H9 (cell line): ENCODE results near the gene RPL36. TPM values are rescaled to one million over a fixed set of nuclear protein-coding genes. Genes with fewer than 3 reads are reported as not detected.

ENCODE experiments used
- DNase-seq: peaks from one replicate; pipeline ENCODE4 v3.0.0-alpha.2; 2017
- H2AFZ ChIP-seq: one replicate; pipeline ENCODE4 v1.6.1; 2013; ENCODE audit warnings: mild to moderate bottlenecking, low read length, control low read depth, moderate library complexity
- H2AK5ac ChIP-seq: 2 replicates; pipeline ENCODE4 v1.6.1; 2013; ENCODE audit warnings: low read length, control low read depth, mixed read lengths; ENCODE audit not compliant: insufficient read length
- H2BK120ac ChIP-seq: one replicate; pipeline ENCODE4 v1.6.1; 2013; ENCODE audit warnings: low read depth, mild to moderate bottlenecking, low read length, control low read depth, inconsistent platforms; ENCODE audit not compliant: poor library complexity, severe bottlenecking
- H2BK12ac ChIP-seq: 2 replicates; pipeline ENCODE4 v1.6.1; 2013; ENCODE audit warnings: low read length, control low read depth, mixed read lengths, low read depth; ENCODE audit not compliant: insufficient read length
- H2BK15ac ChIP-seq: 2 replicates; pipeline ENCODE4 v1.6.1; 2013; ENCODE audit warnings: low read depth, low read length, control low read depth
- H2BK20ac ChIP-seq: one replicate; pipeline ENCODE4 v1.6.1; 2013; ENCODE audit warnings: low read depth, mild to moderate bottlenecking, low read length, control low read depth, inconsistent platforms; ENCODE audit not compliant: poor library complexity, severe bottlenecking
- H2BK5ac ChIP-seq: 2 replicates; pipeline ENCODE4 v1.6.1; 2013; ENCODE audit warnings: low read length, control low read depth, mixed read lengths; ENCODE audit not compliant: insufficient read length
- H3K14ac ChIP-seq: 2 replicates; pipeline ENCODE4 v1.6.1; 2013; ENCODE audit warnings: low read length, control low read depth; ENCODE audit not compliant: insufficient read depth
- H3K18ac ChIP-seq: 2 replicates; pipeline ENCODE4 v1.6.1; 2013; ENCODE audit warnings: low read depth, mild to moderate bottlenecking, mixed read lengths, low read length, control low read depth; ENCODE audit not compliant: insufficient read length
- H3K23ac ChIP-seq: 2 replicates; pipeline ENCODE4 v1.6.1; 2013; ENCODE audit warnings: low read length, control low read depth, mixed read lengths, low read depth; ENCODE audit not compliant: insufficient read length
- H3K23me2 ChIP-seq: 2 replicates; pipeline ENCODE4 v1.6.1; 2013; ENCODE audit warnings: low read depth, mild to moderate bottlenecking, mixed read lengths, low read length, control low read depth; ENCODE audit not compliant: insufficient read length, poor library complexity, severe bottlenecking
- H3K27ac ChIP-seq: 2 replicates; pipeline ENCODE4 v1.5.1; 2013; ENCODE audit warnings: low read length, control low read depth, mixed read lengths, low read depth; ENCODE audit not compliant: insufficient read length
- H3K27me3 ChIP-seq: 2 replicates; pipeline ENCODE4 v1.6.1; 2013; ENCODE audit warnings: low read length, control low read depth, inconsistent platforms; ENCODE audit not compliant: insufficient read depth
- H3K4ac ChIP-seq: 2 replicates; pipeline ENCODE4 v1.6.1; 2013; ENCODE audit warnings: low read depth, mild to moderate bottlenecking, control low read depth, inconsistent platforms, low read length, moderate library complexity
- H3K4me1 ChIP-seq: 2 replicates; pipeline ENCODE4 v1.6.1; 2013; ENCODE audit warnings: low read length, control low read depth, inconsistent platforms; ENCODE audit not compliant: insufficient read depth
- H3K4me2 ChIP-seq: 2 replicates; pipeline ENCODE4 v1.6.1; 2013; ENCODE audit warnings: low read length, control low read depth, mixed read lengths; ENCODE audit not compliant: insufficient read length, insufficient read depth
- H3K56ac ChIP-seq: 2 replicates; pipeline ENCODE4 v1.6.1; 2013; ENCODE audit warnings: low read depth, mild to moderate bottlenecking, mixed read lengths, low read length, control low read depth; ENCODE audit not compliant: insufficient read length
- H3K79me1 ChIP-seq: 2 replicates; pipeline ENCODE4 v1.6.1; 2013; ENCODE audit warnings: low read depth, mild to moderate bottlenecking, moderate library complexity, low read length, control low read depth, inconsistent platforms; ENCODE audit not compliant: insufficient read depth, poor library complexity, severe bottlenecking
- H3K79me2 ChIP-seq: 2 replicates; pipeline ENCODE4 v1.6.1; 2013; ENCODE audit warnings: low read length, control low read depth, inconsistent platforms; ENCODE audit not compliant: insufficient read depth
- H3K9ac ChIP-seq: 2 replicates; pipeline ENCODE4 v1.6.1; 2013; ENCODE audit warnings: low read length, control low read depth, mixed read lengths; ENCODE audit not compliant: insufficient read length; ENCODE audit errors: extremely low read depth
- H3K9me3 ChIP-seq: one replicate; pipeline ENCODE4 v1.6.1; 2013; ENCODE audit warnings: low read depth, low read length, inconsistent platforms; ENCODE audit not compliant: control insufficient read depth
- H3T11ph ChIP-seq: one replicate; pipeline ENCODE4 v1.6.1; 2013; ENCODE audit warnings: mild to moderate bottlenecking, low read length, control low read depth, inconsistent platforms
- H4K20me1 ChIP-seq: one replicate; pipeline ENCODE4 v1.6.1; 2013; ENCODE audit not compliant: control insufficient read depth, insufficient read length, insufficient read depth
- H4K5ac ChIP-seq: 2 replicates; pipeline ENCODE4 v1.6.1; 2013; ENCODE audit warnings: low read depth, mild to moderate bottlenecking, mixed read lengths, low read length, control low read depth; ENCODE audit not compliant: insufficient read length
- H4K8ac ChIP-seq: replicated peaks from 2 replicates; pipeline ENCODE4 v1.6.1; 2013; ENCODE audit warnings: low read length, control low read depth, mixed read lengths, low read depth; ENCODE audit not compliant: insufficient read length
- H4K91ac ChIP-seq: 2 replicates; pipeline ENCODE4 v1.6.1; 2013; ENCODE audit warnings: low read depth, mild to moderate bottlenecking, moderate library complexity, mixed read lengths, low read length, control low read depth; ENCODE audit not compliant: insufficient read length
- H3K27ac Mint-ChIP-seq, 3 experiments: 2 replicates in 2 of 3; 3 replicates in 1 of 3; pipeline ENCODE4 v1.8.0; 2020 to 2021; ENCODE audit warnings: mixed read lengths in 3 of 3, mild to moderate bottlenecking in 1 of 3, moderate library complexity in 1 of 3
- H3K27me3 Mint-ChIP-seq: 2 replicates; pipeline ENCODE4 v1.8.0; 2021; ENCODE audit warnings: low read depth, mild to moderate bottlenecking, moderate library complexity, mixed read lengths
- H3K36me3 Mint-ChIP-seq, 3 experiments: 2 replicates in 2 of 3; 3 replicates in 1 of 3; pipeline ENCODE4 v1.8.0; 2020 to 2021; ENCODE audit warnings: low read depth in 3 of 3, mixed read lengths in 3 of 3; ENCODE audit not compliant: insufficient read depth in 1 of 3
- H3K4me1 Mint-ChIP-seq, 2 experiments: 2 replicates each; pipeline ENCODE4 v1.8.0; 2020; ENCODE audit warnings: mixed read lengths in 2 of 2
- H3K4me3 Mint-ChIP-seq, 2 experiments: 2 replicates in 1 of 2; 3 replicates in 1 of 2; pipeline ENCODE4 v1.8.0; 2020 to 2021; ENCODE audit warnings: mild to moderate bottlenecking in 2 of 2, mixed read lengths in 2 of 2, moderate library complexity in 1 of 2
- H3K9me3 Mint-ChIP-seq, 2 experiments: 2 replicates in 1 of 2; 3 replicates in 1 of 2; pipeline ENCODE4 v1.8.0; 2020; ENCODE audit warnings: mild to moderate bottlenecking in 2 of 2, mixed read lengths in 2 of 2, moderate library complexity in 1 of 2
- CTCF ChIP-seq: fragments of 200-600 bp; sonication (generic); conservative IDR thresholded peaks from 3 replicates; pipeline ENCODE4 v1.8.0; 2021; ENCODE audit warnings: antibody characterized with exemption, mild to moderate bottlenecking
- WGBS: extraction: QIAGEN DNeasy Blood & Tissue Kit; methylation state at CpG from one replicate; pipeline ENCODE4 v1.1.7; 2013; ENCODE audit warnings: missing lambda C conversion rate, low lambda C conversion rate, mixed read lengths; ENCODE audit not compliant: insufficient read length; ENCODE audit errors: extremely low coverage; 5-methylcytosine and 5-hydroxymethylcytosine counted together
- total RNA-seq: library from RNA; stranded (reverse); gene quantifications from 2 replicates; pipeline ENCODE4 v1.2.1, GENCODE V29; 2021

The RPL36 gene
- total RNA-seq, 1 experiment from 2014 or later, result 1,074 TPM

GRCh38 chr19:5673752-5674151 lies 16.3 kb upstream of the RPL36 start:
- no peak overlapping the region for H3K4ac ChIP-seq
- TF ChIP-seq CTCF, result no peak
- H3K4me2 ChIP-seq, result no peak overlapping the region
- H2BK120ac ChIP-seq, result no peak overlapping the region
- no peak overlapping the region for H3K23ac ChIP-seq
- H3K23me2 ChIP-seq, result no peaks in the 10 kb centered on the region
- no peak overlapping the region for H4K8ac ChIP-seq
- no peak overlapping the region for H3T11ph ChIP-seq
- no peaks in the 10 kb centered on the region for H4K20me1 ChIP-seq
- DNase-seq, result no peak
- H3K79me2 ChIP-seq, result no peaks in the 10 kb centered on the region
- H3K36me3 Mint-ChIP-seq, result peaks cover 12 to 37% (median 23%) of the 10 kb centered on the region in 3 experiments; a peak in 6 of 7 replicates
- H2AFZ ChIP-seq, result no peak overlapping the region
- H3K79me1 ChIP-seq, result no peaks in the 10 kb centered on the region
- H3K9me3 Mint-ChIP-seq, result no peaks in the 10 kb centered on the region
- H3K4me1 Mint-ChIP-seq, result peaks cover 2 to 6% of the 10 kb centered on the region in 2 experiments; a peak in 2 of 4 replicates
- no peak overlapping the region for H3K14ac ChIP-seq
- H3K27ac Mint-ChIP-seq, result no peak overlapping the region
- H3K9me3 ChIP-seq, result no peaks in the 10 kb centered on the region
- H3K56ac ChIP-seq, result no peak overlapping the region
- H4K5ac ChIP-seq, result no peak overlapping the region
- H3K27ac ChIP-seq, result no peak overlapping the region
- no peaks in the 10 kb centered on the region; the same call in 1 of the 2 replicates for H3K27me3 Mint-ChIP-seq
- H2BK5ac ChIP-seq, result no peak overlapping the region
- H2AK5ac ChIP-seq, result no peak overlapping the region
- no peak overlapping the region for H3K9ac ChIP-seq
- no peak overlapping the region for H4K91ac ChIP-seq
- H2BK20ac ChIP-seq, result no peak overlapping the region
- no peaks in the 10 kb centered on the region for H3K4me1 ChIP-seq
- WGBS, result 100% methylated on average over 1 of the region's 1 CpG
- no peak overlapping the region for H3K4me3 Mint-ChIP-seq
- no peak overlapping the region for H2BK12ac ChIP-seq
- no peak overlapping the region for H2BK15ac ChIP-seq
- H3K18ac ChIP-seq, result no peak overlapping the region
- H3K27me3 ChIP-seq, result no peaks in the 10 kb centered on the region
